ENCODE measurements around the gene AK4.
"Not testable (repeated sequence)": the region's sequence is repeated elsewhere in the genome, so short reads cannot be mapped to it uniquely, and the experiment has no call there.

AK4 gene

GRCh38 chr1:65229201-65229600 is 81.2 kb downstream of the AK4 start:
- H3K4me1 ChIP-seq (ENCODE audit: control insufficient read depth, insufficient read depth, low read length) = no peaks in the 10 kb centered on the region
- H3K36me3 ChIP-seq (ENCODE audit: control insufficient read depth, insufficient read depth, low read length) = no peaks in the 10 kb centered on the region
- H3K9ac ChIP-seq (ENCODE audit: low read depth, low read length) = no peak overlapping the region
- H3K4me3 ChIP-seq (ENCODE audit: low read depth, low read length) = no peak overlapping the region
- H3K27me3 ChIP-seq (ENCODE audit: control insufficient read depth, insufficient read depth, low read length) = no peaks in the 10 kb centered on the region
- H3K9me3 ChIP-seq (ENCODE audit: control insufficient read depth, insufficient read depth, low read length) = no peaks in the 10 kb centered on the region

DNA sequence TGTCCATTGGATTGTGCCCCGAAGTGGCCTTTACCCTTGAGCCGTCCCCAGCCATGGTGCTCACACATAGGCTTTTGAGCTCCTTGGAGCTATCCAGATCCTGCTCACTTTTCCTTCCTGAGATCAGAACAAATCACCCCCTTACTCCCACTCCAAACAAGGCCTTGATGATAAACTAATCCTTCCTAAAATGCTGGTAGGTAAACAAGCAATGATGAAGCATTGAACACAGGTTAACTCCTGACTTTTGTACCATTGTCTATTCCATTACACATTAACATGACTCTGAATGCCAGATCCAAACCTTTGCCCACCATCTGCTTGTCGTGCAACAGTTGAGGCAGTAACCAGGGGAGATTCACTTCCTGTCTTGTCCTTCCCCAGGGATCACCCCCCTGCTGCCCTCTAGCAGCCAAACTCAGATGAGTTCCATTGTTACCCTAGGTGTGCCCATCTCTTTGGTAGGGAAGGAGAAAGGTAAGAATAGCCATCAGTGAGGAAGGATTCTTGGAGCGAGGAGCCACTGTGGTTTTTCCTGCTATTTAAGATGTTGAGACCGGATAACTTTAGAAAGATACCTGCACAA is 81.8 kb downstream of the AK4 start:
- Histone ChIP-seq H3K36me3 (ENCODE audit: control insufficient read depth, insufficient read depth, low read length) (no peaks in the 10 kb centered on the region), H3K9me3 (ENCODE audit: control insufficient read depth, insufficient read depth, low read length) (no peaks in the 10 kb centered on the region), H3K9ac (ENCODE audit: low read depth, low read length) (no peak overlapping the region), H3K4me3 (ENCODE audit: low read depth, low read length) (no peak overlapping the region), H3K27me3 (ENCODE audit: control insufficient read depth, insufficient read depth, low read length) (no peaks in the 10 kb centered on the region), H3K4me1 (ENCODE audit: control insufficient read depth, insufficient read depth, low read length) (no peaks in the 10 kb centered on the region)

GRCh38 chr1:65230731-65231481 is 82.9 kb downstream of the AK4 start:
- H3K9ac ChIP-seq (ENCODE audit: low read depth, low read length) = no peak overlapping the region
- no peaks in the 10 kb centered on the region for H3K9me3 ChIP-seq (ENCODE audit: control insufficient read depth, insufficient read depth, low read length)
- no peaks in the 10 kb centered on the region for H3K4me1 ChIP-seq (ENCODE audit: control insufficient read depth, insufficient read depth, low read length)
- no peaks in the 10 kb centered on the region for H3K36me3 ChIP-seq (ENCODE audit: control insufficient read depth, insufficient read depth, low read length)
- no peak overlapping the region for H3K4me3 ChIP-seq (ENCODE audit: low read depth, low read length)
- H3K27me3 ChIP-seq (ENCODE audit: control insufficient read depth, insufficient read depth, low read length) = no peaks in the 10 kb centered on the region

- Histone ChIP-seq H3K9me3 (ENCODE audit: control insufficient read depth, insufficient read depth, low read length) (no peaks in the 10 kb centered on the region), H3K27me3 (ENCODE audit: control insufficient read depth, insufficient read depth, low read length) (no peaks in the 10 kb centered on the region), H3K36me3 (ENCODE audit: control insufficient read depth, insufficient read depth, low read length) (no peaks in the 10 kb centered on the region), H3K4me3 (ENCODE audit: low read depth, low read length) (no peak overlapping the region), H3K9ac (ENCODE audit: low read depth, low read length) (no peak overlapping the region), H3K4me1 (ENCODE audit: control insufficient read depth, insufficient read depth, low read length) (no peaks in the 10 kb centered on the region)
Measured at GRCh38 chr1:65231718-65232330, 83.8 kb downstream of the AK4 start.

DNA sequence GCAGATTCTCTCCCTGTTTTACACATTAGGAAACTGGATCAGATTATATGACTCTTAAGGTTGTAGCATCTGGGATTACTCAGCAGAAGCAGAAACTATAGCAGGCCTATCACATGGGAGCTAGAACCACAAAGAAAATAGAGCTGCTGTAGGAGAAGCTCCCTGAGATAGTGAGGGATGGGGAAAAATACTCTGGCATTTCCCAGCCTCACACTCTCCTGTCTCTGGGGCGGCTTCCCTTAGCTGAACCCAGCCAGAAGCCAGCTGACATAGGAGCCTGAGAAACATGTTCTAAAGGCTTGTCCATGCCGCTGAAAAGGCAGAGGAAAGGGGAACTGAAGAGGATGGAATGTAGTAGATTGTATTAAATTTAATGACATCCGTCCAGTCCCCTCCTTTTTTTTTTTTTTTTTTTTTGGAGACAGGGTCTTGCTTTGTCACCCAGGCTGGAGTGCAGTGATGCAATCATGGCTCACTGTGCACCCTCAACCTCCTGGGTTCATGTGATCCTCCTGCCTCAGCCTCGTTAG is 84.5 kb downstream of the AK4 start:
- Histone ChIP-seq H3K9ac (ENCODE audit: low read depth, low read length) (no peak overlapping the region), H3K36me3 (ENCODE audit: control insufficient read depth, insufficient read depth, low read length) (no peaks in the 10 kb centered on the region), H3K4me3 (ENCODE audit: low read depth, low read length) (no peak overlapping the region), H3K4me1 (ENCODE audit: control insufficient read depth, insufficient read depth, low read length) (no peaks in the 10 kb centered on the region), H3K9me3 (ENCODE audit: control insufficient read depth, insufficient read depth, low read length) (no peaks in the 10 kb centered on the region), H3K27me3 (ENCODE audit: control insufficient read depth, insufficient read depth, low read length) (no peaks in the 10 kb centered on the region)

DNA sequence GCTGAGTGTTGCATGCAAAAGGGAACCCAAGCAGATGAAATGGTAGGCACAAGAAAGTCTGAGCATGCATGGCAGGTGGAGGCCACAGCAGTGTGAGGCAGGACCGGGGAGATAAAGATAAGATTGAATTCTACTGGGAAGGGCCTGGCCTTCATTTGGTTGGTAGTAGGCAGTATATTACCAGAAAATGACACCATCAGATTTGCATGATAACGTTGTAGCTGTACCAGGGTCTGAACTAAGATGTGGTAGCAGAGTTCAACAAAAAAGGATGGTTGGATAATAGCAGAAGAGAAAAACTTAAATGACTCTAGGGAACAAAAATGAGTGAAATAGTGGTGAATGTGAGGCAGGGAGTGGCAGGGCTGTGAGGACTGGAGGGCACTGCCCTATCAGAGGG is 85.8 kb downstream of the AK4 start:
- Histone ChIP-seq H3K4me3 (ENCODE audit: low read depth, low read length) (no peak overlapping the region), H3K36me3 (ENCODE audit: control insufficient read depth, insufficient read depth, low read length) (no peaks in the 10 kb centered on the region), H3K27me3 (ENCODE audit: control insufficient read depth, insufficient read depth, low read length) (no peaks in the 10 kb centered on the region), H3K9ac (ENCODE audit: low read depth, low read length) (no peak overlapping the region), H3K4me1 (ENCODE audit: control insufficient read depth, insufficient read depth, low read length) (no peaks in the 10 kb centered on the region), H3K9me3 (ENCODE audit: control insufficient read depth, insufficient read depth, low read length) (no peaks in the 10 kb centered on the region)

DNA sequence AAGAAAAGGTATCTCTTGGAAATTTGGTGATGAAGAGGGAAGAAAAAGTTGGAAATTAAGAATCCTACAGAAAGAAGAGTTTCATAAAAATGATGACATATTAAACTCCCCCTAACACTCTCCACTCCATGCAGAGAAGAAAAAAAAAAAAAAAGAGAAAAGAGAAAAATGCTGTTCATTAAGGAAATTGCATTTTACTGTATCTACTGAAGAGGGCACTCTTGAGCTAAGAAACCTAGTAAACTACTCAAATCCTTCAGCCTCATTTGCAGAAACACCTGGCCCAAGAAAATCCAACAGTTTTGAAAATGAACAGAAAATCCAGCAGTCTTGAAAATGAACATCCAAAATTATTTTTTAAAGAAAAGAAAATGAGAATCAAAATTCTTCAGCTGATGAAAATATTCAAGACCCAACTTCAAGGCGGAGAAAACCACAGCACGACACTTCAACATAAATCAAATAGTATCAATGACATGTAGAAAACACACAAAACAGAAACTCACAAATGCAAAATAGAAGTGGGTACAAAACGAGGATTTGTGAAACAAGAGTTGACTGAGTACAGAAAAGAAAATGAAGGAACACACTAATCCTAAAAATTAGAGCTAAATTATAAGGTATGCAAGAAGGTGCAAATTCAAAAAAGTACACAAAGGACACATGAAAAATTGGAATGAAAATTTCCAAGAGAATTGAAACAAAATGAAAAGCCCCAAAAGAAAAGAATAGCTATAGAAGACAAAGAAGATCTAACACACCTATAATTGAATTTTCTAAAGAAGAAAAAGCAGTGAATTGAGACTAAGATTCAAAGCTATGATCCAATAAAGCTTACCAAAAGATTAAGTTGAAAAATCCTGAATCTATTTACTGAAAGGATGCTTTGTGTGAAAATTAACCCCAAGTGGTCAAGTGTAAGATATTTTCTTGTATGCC is 88.1 kb downstream of the AK4 start:
- H3K36me3 ChIP-seq (ENCODE audit: control insufficient read depth, insufficient read depth, low read length) = no peaks in the 10 kb centered on the region
- H3K9me3 ChIP-seq (ENCODE audit: control insufficient read depth, insufficient read depth, low read length) = no peaks in the 10 kb centered on the region
- H3K9ac ChIP-seq (ENCODE audit: low read depth, low read length) = no peak overlapping the region
- no peaks in the 10 kb centered on the region for H3K27me3 ChIP-seq (ENCODE audit: control insufficient read depth, insufficient read depth, low read length)
- no peak overlapping the region for H3K4me3 ChIP-seq (ENCODE audit: low read depth, low read length)
- no peaks in the 10 kb centered on the region for H3K4me1 ChIP-seq (ENCODE audit: control insufficient read depth, insufficient read depth, low read length)

GRCh38 chr1:65237088-65237487 is 89.1 kb downstream of the AK4 start:
- H3K4me3 ChIP-seq (ENCODE audit: low read depth, low read length); H3K4me1 ChIP-seq (ENCODE audit: control insufficient read depth, insufficient read depth, low read length); H3K9ac ChIP-seq (ENCODE audit: low read depth, low read length); H3K9me3 ChIP-seq (ENCODE audit: control insufficient read depth, insufficient read depth, low read length); H3K36me3 ChIP-seq (ENCODE audit: control insufficient read depth, insufficient read depth, low read length); H3K27me3 ChIP-seq (ENCODE audit: control insufficient read depth, insufficient read depth, low read length): not testable (repeated sequence)

- no peak overlapping the region for H3K9ac ChIP-seq (ENCODE audit: low read depth, low read length)
- no peaks in the 10 kb centered on the region for H3K27me3 ChIP-seq (ENCODE audit: control insufficient read depth, insufficient read depth, low read length)
- H3K36me3 ChIP-seq (ENCODE audit: control insufficient read depth, insufficient read depth, low read length) = no peaks in the 10 kb centered on the region
- no peaks in the 10 kb centered on the region for H3K4me1 ChIP-seq (ENCODE audit: control insufficient read depth, insufficient read depth, low read length)
- no peak overlapping the region for H3K4me3 ChIP-seq (ENCODE audit: low read depth, low read length)
- H3K9me3 ChIP-seq (ENCODE audit: control insufficient read depth, insufficient read depth, low read length) = no peaks in the 10 kb centered on the region
Measured at GRCh38 chr1:65237503-65237902, 89.5 kb downstream of the AK4 start.

DNA sequence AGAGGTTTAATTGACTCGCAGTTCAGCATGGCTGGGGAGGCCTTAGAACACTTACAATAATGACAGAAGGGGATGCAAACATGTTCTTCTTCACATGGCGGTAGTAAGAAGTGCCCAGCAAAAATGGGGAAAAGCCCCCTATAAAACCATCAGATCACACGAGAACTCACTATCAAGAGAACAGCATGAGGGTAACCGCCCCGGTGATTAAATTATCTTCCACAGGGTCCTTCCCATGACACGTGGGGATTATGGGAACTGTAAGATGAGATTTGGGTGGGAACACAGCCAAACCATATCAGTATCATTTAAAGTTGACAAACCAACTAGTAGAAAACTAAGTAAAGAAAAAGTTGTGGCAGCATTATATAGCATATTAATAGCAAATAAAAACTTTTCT is 90.0 kb downstream of the AK4 start:
- H3K4me3 ChIP-seq (ENCODE audit: low read depth, low read length) = no peak overlapping the region
- H3K9me3 ChIP-seq (ENCODE audit: control insufficient read depth, insufficient read depth, low read length) = no peaks in the 10 kb centered on the region
- no peaks in the 10 kb centered on the region for H3K36me3 ChIP-seq (ENCODE audit: control insufficient read depth, insufficient read depth, low read length)
- no peak overlapping the region for H3K9ac ChIP-seq (ENCODE audit: low read depth, low read length)
- no peaks in the 10 kb centered on the region for H3K4me1 ChIP-seq (ENCODE audit: control insufficient read depth, insufficient read depth, low read length)
- H3K27me3 ChIP-seq (ENCODE audit: control insufficient read depth, insufficient read depth, low read length) = no peaks in the 10 kb centered on the region

DNA sequence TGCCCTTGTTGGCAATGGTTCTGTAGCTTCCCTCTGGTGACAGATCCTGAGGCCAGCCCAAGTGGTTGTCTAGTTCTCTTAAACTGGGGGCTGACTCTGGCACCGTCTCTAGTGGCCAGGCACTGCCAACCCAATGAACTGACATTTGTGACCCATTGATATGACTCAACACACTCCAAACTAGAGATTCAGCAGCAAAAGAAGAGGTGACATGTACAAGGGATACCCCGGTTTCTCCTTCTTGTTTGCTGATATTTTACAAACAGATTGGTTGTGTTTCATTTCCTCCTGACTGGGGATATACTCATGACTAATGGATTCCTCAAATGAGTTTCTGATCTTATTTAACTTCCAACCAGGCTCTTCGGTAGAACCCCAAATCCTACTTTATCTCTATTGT is 95.5 kb downstream of the AK4 start:
- no peaks in the 10 kb centered on the region for H3K27me3 ChIP-seq (ENCODE audit: control insufficient read depth, insufficient read depth, low read length)
- no peak overlapping the region for H3K4me3 ChIP-seq (ENCODE audit: low read depth, low read length)
- no peak overlapping the region for H3K9ac ChIP-seq (ENCODE audit: low read depth, low read length)
- no peaks in the 10 kb centered on the region for H3K9me3 ChIP-seq (ENCODE audit: control insufficient read depth, insufficient read depth, low read length)
- no peaks in the 10 kb centered on the region for H3K4me1 ChIP-seq (ENCODE audit: control insufficient read depth, insufficient read depth, low read length)
- H3K36me3 ChIP-seq (ENCODE audit: control insufficient read depth, insufficient read depth, low read length) = no peaks in the 10 kb centered on the region

Measured in iPS-15b (cell line).